ENCODE data around the gene TRIM33.

DNA sequence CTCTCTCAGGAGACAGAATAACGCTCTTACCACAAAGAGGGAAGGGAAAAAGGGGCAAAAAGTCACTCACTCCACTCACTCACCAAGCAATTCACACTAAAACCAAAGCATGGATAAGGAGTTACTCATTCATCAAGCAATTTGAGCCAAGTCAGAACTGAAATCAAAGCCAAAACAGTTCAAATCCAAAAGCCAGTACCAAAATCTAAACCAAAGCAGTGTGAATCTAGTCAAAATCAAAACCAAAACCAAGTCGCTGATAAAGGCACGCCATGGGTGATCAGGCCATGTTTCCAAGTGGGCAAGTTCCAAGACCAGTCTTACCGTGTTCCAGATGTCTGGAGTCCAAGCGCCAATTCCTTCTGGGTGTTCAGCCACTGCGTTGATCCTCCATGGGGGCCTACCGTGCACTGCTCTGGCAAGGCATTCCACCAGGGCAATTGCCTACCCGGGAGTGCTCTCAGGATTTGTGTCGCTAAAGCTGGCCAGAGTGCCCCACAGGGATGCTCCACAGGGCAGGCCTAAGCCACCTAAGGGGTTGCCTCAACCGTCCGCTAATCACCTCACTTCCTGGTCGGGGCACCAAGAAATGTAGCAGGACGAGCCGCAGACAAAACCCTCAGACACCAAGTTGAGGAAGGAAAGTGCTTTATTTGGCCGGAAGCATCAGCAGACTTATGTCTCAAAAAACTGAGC is 142.3 kb downstream of the TRIM33 start:
- TF ChIP-seq, protein P1, sequence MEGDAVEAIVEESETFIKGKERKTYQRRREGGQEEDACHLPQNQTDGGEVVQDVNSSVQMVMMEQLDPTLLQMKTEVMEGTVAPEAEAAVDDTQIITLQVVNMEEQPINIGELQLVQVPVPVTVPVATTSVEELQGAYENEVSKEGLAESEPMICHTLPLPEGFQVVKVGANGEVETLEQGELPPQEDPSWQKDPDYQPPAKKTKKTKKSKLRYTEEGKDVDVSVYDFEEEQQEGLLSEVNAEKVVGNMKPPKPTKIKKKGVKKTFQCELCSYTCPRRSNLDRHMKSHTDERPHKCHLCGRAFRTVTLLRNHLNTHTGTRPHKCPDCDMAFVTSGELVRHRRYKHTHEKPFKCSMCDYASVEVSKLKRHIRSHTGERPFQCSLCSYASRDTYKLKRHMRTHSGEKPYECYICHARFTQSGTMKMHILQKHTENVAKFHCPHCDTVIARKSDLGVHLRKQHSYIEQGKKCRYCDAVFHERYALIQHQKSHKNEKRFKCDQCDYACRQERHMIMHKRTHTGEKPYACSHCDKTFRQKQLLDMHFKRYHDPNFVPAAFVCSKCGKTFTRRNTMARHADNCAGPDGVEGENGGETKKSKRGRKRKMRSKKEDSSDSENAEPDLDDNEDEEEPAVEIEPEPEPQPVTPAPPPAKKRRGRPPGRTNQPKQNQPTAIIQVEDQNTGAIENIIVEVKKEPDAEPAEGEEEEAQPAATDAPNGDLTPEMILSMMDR (IDR thresholded peaks at IDR 0.05; ENCODE audit: low read length): no peak
- TF ChIP-seq EZH2 (IDR thresholded peaks at IDR 0.05; ENCODE audit: borderline replicate concordance, low read length): no peak
